IMR-90 (cell line): Measurements from ENCODE around the gene DYNC1LI2. TPM values are rescaled to one million over a fixed set of nuclear protein-coding genes. Genes with fewer than 3 reads are reported as not detected.

Experiments
- ATAC-seq: fragments of 200-7000 bp; cut with Tn5 transposase; 2 replicates; pipeline ENCODE4 v1.9.1; 2020; ENCODE audit warnings: low read depth, mild to moderate bottlenecking, moderate library complexity
- BruUV-seq: library from RNA; stranded (reverse); fragments of 400-500 nt; replicated peaks from 2 replicates; lab custom pipeline; 2021; lab: Mats Ljungman, UMichigan
- CTCF ChIA-PET: fragments of 300-600 bp; formaldehyde crosslinking; extraction: SDS; loops from one replicate; lab custom pipeline; 2021; ENCODE audit warnings: antibody characterized with exemption; lab: Yijun Ruan, JAX
- POLR2A ChIA-PET: fragments of 300-600 bp; sonication (Branson Sonifier 250); formaldehyde crosslinking; loops from one replicate; lab custom pipeline; 2022; ENCODE audit warnings: antibody characterized with exemption; ENCODE audit not compliant: unreplicated experiment; lab: Charles Lee
- DNase-seq: peaks from one replicate; pipeline ENCODE4 v3.0.0; 2013
- H2AFZ ChIP-seq: replicated peaks from 2 replicates; pipeline ENCODE3; 2013; ENCODE audit warnings: low read length, mild to moderate bottlenecking; ENCODE audit not compliant: poor library complexity
- H2AK5ac ChIP-seq: 2 replicates; pipeline ENCODE4 v1.6.1; 2013; ENCODE audit warnings: low read depth, low read length, inconsistent platforms
- H2AK9ac ChIP-seq: replicated peaks from 2 replicates; pipeline ENCODE3; 2013; ENCODE audit warnings: mild to moderate bottlenecking, low read depth, low read length, moderate library complexity; ENCODE audit not compliant: poor library complexity
- H2BK120ac ChIP-seq: 2 replicates; pipeline ENCODE4 v1.6.1; 2013; ENCODE audit warnings: low read depth, low read length, inconsistent platforms
- H2BK15ac ChIP-seq: 3 replicates; pipeline ENCODE4 v1.6.1; 2013; ENCODE audit warnings: low read depth, low read length, inconsistent platforms
- H2BK20ac ChIP-seq: 2 replicates; pipeline ENCODE4 v1.6.1; 2013; ENCODE audit warnings: low read depth, mild to moderate bottlenecking, inconsistent platforms, low read length, moderate library complexity
- H2BK5ac ChIP-seq: 2 replicates; pipeline ENCODE4 v1.6.1; 2013; ENCODE audit warnings: mild to moderate bottlenecking, low read depth, low read length, inconsistent platforms; ENCODE audit not compliant: poor library complexity, severe bottlenecking
- H3K14ac ChIP-seq: replicated peaks from 2 replicates; pipeline ENCODE4 v1.6.1; 2013; ENCODE audit warnings: low read depth, low read length, inconsistent platforms
- H3K18ac ChIP-seq: 2 replicates; pipeline ENCODE4 v1.6.1; 2013; ENCODE audit warnings: low read depth, low read length, control low read depth
- H3K23ac ChIP-seq: 2 replicates; pipeline ENCODE4 v1.6.1; 2013; ENCODE audit warnings: low read depth, low read length, inconsistent platforms
- H3K27ac ChIP-seq: 2 replicates; pipeline ENCODE4 v1.5.1; 2013; ENCODE audit warnings: mild to moderate bottlenecking, control low read depth, low read length; ENCODE audit not compliant: insufficient read depth
- H3K27me3 ChIP-seq: 2 replicates; pipeline ENCODE4 v1.6.1; 2013; ENCODE audit warnings: low read length; ENCODE audit not compliant: control insufficient read depth, insufficient read depth
- H3K36me3 ChIP-seq: 2 replicates; pipeline ENCODE4 v1.6.1; 2013; ENCODE audit warnings: low read length, mixed read lengths; ENCODE audit not compliant: control insufficient read depth, insufficient read depth
- H3K4ac ChIP-seq: 2 replicates; pipeline ENCODE4 v1.6.1; 2013; ENCODE audit warnings: low read depth, low read length, inconsistent platforms
- H3K4me1 ChIP-seq: 2 replicates; pipeline ENCODE4 v1.6.1; 2013; ENCODE audit warnings: low read length, mixed read lengths; ENCODE audit not compliant: control insufficient read depth, insufficient read depth
- H3K4me2 ChIP-seq: 2 replicates; pipeline ENCODE4 v1.6.1; 2013; ENCODE audit warnings: low read depth, mild to moderate bottlenecking, control low read depth, low read length, moderate library complexity
- H3K4me3 ChIP-seq: 2 replicates; pipeline ENCODE4 v1.5.1; 2013; ENCODE audit warnings: low read depth, mild to moderate bottlenecking, control low read depth, low read length, moderate library complexity; ENCODE audit not compliant: insufficient read depth
- H3K56ac ChIP-seq: 2 replicates; pipeline ENCODE4 v1.6.1; 2013; ENCODE audit warnings: low read length, inconsistent platforms; ENCODE audit not compliant: insufficient read depth; ENCODE audit errors: extremely low read depth
- H3K79me1 ChIP-seq, 2 experiments: 2 replicates each; pipeline ENCODE4 v1.6.1; 2013; ENCODE audit warnings: low read length in 2 of 2, inconsistent platforms in 1 of 2, low read depth in 1 of 2
- H3K9ac ChIP-seq: 2 replicates; pipeline ENCODE4 v1.6.1; 2013; ENCODE audit warnings: low read depth, low read length, control low read depth
- H3K9me1 ChIP-seq: 2 replicates; pipeline ENCODE4 v1.6.1; 2013; ENCODE audit warnings: low read length, inconsistent platforms; ENCODE audit not compliant: insufficient read depth
- H3K9me3 ChIP-seq: 2 replicates; pipeline ENCODE4 v1.6.1; 2013; ENCODE audit warnings: low read length; ENCODE audit not compliant: control insufficient read depth, insufficient read depth
- H4K20me1 ChIP-seq: 2 replicates; pipeline ENCODE4 v1.6.1; 2013; ENCODE audit warnings: low read length, inconsistent platforms; ENCODE audit not compliant: insufficient read depth
- H4K5ac ChIP-seq: 2 replicates; pipeline ENCODE4 v1.6.1; 2013; ENCODE audit warnings: mild to moderate bottlenecking, low read depth, low read length, control low read depth
- H4K8ac ChIP-seq, 2 experiments: 2 replicates each; pipeline ENCODE4 v1.6.1; 2013; ENCODE audit warnings: low read depth in 2 of 2, low read length in 2 of 2, control low read depth in 1 of 2, inconsistent platforms in 1 of 2
- H4K91ac ChIP-seq: 2 replicates; pipeline ENCODE4 v1.6.1; 2013; ENCODE audit warnings: low read depth, low read length, inconsistent platforms; ENCODE audit not compliant: insufficient read depth
- BHLHE40 ChIP-seq: fragments of 150-350 bp; IDR thresholded peaks from 2 replicates; pipeline ENCODE4 v1.6.1; 2016; ENCODE audit warnings: mild to moderate bottlenecking, low read depth, low read length
- MAFK ChIP-seq: IDR thresholded peaks from 2 replicates; pipeline ENCODE4 v1.6.1; 2012; ENCODE audit warnings: low read depth, low read length, improper control_type of control experiment
- MAZ ChIP-seq: IDR thresholded peaks from 2 replicates; pipeline ENCODE4 v1.6.1; 2012; ENCODE audit warnings: low read depth, mild to moderate bottlenecking, low read length, improper control_type of control experiment, moderate library complexity, borderline replicate concordance
- MXI1 ChIP-seq: IDR thresholded peaks from 2 replicates; pipeline ENCODE4 v1.6.1; 2012; ENCODE audit warnings: low read depth, mild to moderate bottlenecking, low read length, moderate library complexity, borderline replicate concordance
- POLR2A ChIP-seq: IDR thresholded peaks from 2 replicates; pipeline ENCODE4 v1.6.1; 2012; ENCODE audit warnings: mild to moderate bottlenecking, low read depth, low read length
- RCOR1 ChIP-seq: IDR thresholded peaks from 2 replicates; pipeline ENCODE4 v1.6.1; 2012; ENCODE audit warnings: mild to moderate bottlenecking, low read length, improper control_type of control experiment; ENCODE audit not compliant: insufficient replicate concordance
- USF2 ChIP-seq: fragments of 150-350 bp; IDR thresholded peaks from 2 replicates; pipeline ENCODE4 v1.6.1; 2017; ENCODE audit warnings: mild to moderate bottlenecking, antibody characterized with exemption, low read length, low read depth
- WGBS, 2 experiments: methylation state at CpG; one replicate each; pipeline versions ENCODE4 v1.1.5 to v1.1.7; 2013; ENCODE audit warnings: missing lambda C conversion rate in 2 of 2; ENCODE audit not compliant: insufficient read length in 1 of 2; ENCODE audit errors: extremely low coverage in 2 of 2; 5-methylcytosine and 5-hydroxymethylcytosine counted together
- dilution Hi-C: fragments of 300-500 bp; cut with HindIII; formaldehyde crosslinking; loops from one replicate; pipeline ENCODE4 v1.14.3; 2018; ENCODE audit warnings: low sequenced_read_pairs; ENCODE audit not compliant: unreplicated experiment
- in situ Hi-C: fragments of 300-500 bp; cut with MboI; formaldehyde crosslinking; loops from 3 replicates; pipeline ENCODE4 v1.14.3; 2019; ENCODE audit warnings: low sequenced_read_pairs, inconsistent platforms, mixed read lengths
- intact Hi-C: fragments of 100-400 bp; cut with micrococcal nuclease; formaldehyde crosslinking; loops from 2 replicates; pipeline ENCODE4 v1.10.0; 2022
- polyA plus RNA-seq, 3 experiments: library from polyadenylated mRNA; depleted of rRNA; stranded (reverse); fragments of >200 nt; gene quantifications; 2 replicates each; pipeline ENCODE4 v1.2.3, GENCODE V29; 2012; ENCODE audit warnings: low replicate concordance in 1 of 3
- total RNA-seq: library from RNA; depleted of rRNA; stranded (reverse); fragments of >200 nt; gene quantifications from 2 replicates; pipeline ENCODE4 v1.2.3, GENCODE V29; 2012

Gene DYNC1LI2
- total and polyA plus RNA-seq, 2 of the 4 experiments (the other 2 are of a cell fraction) = 65.3 to 88.4 TPM

- Histone ChIP-seq H3K27ac (no peak overlapping the region), H3K9me1 (no peaks in the 10 kb centered on the region), H3K79me1 (no peaks in the 10 kb centered on the region), H2AK5ac (no peak overlapping the region), H3K27me3 (no peaks in the 10 kb centered on the region; the same call in 1 of the 2 replicates), H3K23ac (no peak overlapping the region), H3K9ac (no peak overlapping the region), H3K4me1 (no peaks in the 10 kb centered on the region), H2AK9ac (no peak overlapping the region), H3K36me3 (no peaks in the 10 kb centered on the region), H4K8ac (no peak overlapping the region), H3K18ac (no peak overlapping the region), H2BK5ac (no peak overlapping the region), H3K4ac (no peak overlapping the region), H3K4me3 (no peak overlapping the region), H4K20me1 (no peaks in the 10 kb centered on the region), H3K56ac (no peak overlapping the region), H2BK20ac (no peak overlapping the region), H3K9me3 (no peaks in the 10 kb centered on the region), H4K5ac (no peak overlapping the region), H3K4me2 (no peak overlapping the region), H3K14ac (no peak overlapping the region), H2AFZ (no peak overlapping the region), H2BK120ac (no peak overlapping the region), H4K91ac (no peak overlapping the region), H2BK15ac (no peak overlapping the region)
- no CpG with 5 or more reads among the region's 2 CpGs for WGBS, 2 experiments
- dilution Hi-C loops = no loop called here
- ATAC-seq = no peak
- intact Hi-C loops = no loop called here
- no peak for TF ChIP-seq POLR2A
- no peak for TF ChIP-seq MAFK
- TF ChIP-seq RCOR1 = no peak
- TF ChIP-seq BHLHE40 = no peak
- TF ChIP-seq MXI1 = no peak
- TF ChIP-seq MAZ = no peak
- TF ChIP-seq USF2 = no peak
- no peak for DNase-seq
- ChIA-PET CTCF (no interaction called here), POLR2A (no interaction called here)
- in situ Hi-C loops = no loop called here
- no TSS peak for BruUV-seq
Observed at GRCh38 chr16:66787427-66787826, 36.0 kb upstream of the DYNC1LI2 start.
